GM18519 (cell line): ENCODE results near the gene NCOA3.
A peak's percentile ranks its signal among the peaks of the same experiment; 100 is the strongest.
"Not testable (repeated sequence)": the region's sequence is repeated elsewhere in the genome, so short reads cannot be mapped to it uniquely, and the experiment has no call there.

ENCODE experiments used
- ATAC-seq: cut with Tn5 transposase; IDR thresholded peaks from one replicate; pipeline ENCODE4 v1.9.1; 2021; ENCODE audit warnings: mild to moderate bottlenecking, moderate library complexity; ENCODE audit not compliant: unreplicated experiment, low FRiP score

NCOA3 gene

GRCh38 chr20:47466704-47467459 lies 34.8 kb upstream of the NCOA3 start:
- ATAC-seq, result no peak

GRCh38 chr20:47468290-47469050 lies 33.2 kb upstream of the NCOA3 start:
- no peak for ATAC-seq

GRCh38 chr20:47475419-47476044 lies 26.2 kb upstream of the NCOA3 start:
- no peak for ATAC-seq

- ATAC-seq, result no peak
Observed at GRCh38 chr20:47476452-47476851, 25.2 kb upstream of the NCOA3 start.

- ATAC-seq, result no peak
Observed at GRCh38 chr20:47479093-47479492, 22.6 kb upstream of the NCOA3 start.

GRCh38 chr20:47479506-47479905 lies 22.2 kb upstream of the NCOA3 start:
- ATAC-seq, result no peak

- ATAC-seq, result no peak
Observed at GRCh38 chr20:47480239-47480638, 21.4 kb upstream of the NCOA3 start.

GRCh38 chr20:47480705-47481104 lies 21.0 kb upstream of the NCOA3 start:
- ATAC-seq, result no peak

GRCh38 chr20:47481330-47482216 lies 20.1 kb upstream of the NCOA3 start:
- ATAC-seq, result no peak

GRCh38 chr20:47482705-47483104 lies 19.0 kb upstream of the NCOA3 start:
- no peak for ATAC-seq

GRCh38 chr20:47484303-47484702 lies 17.4 kb upstream of the NCOA3 start:
- ATAC-seq, result no peak

GRCh38 chr20:47487175-47487917 lies 14.3 kb upstream of the NCOA3 start:
- peak; percentile 59 for ATAC-seq

GRCh38 chr20:47489448-47489872 lies 12.2 kb upstream of the NCOA3 start:
- no peak for ATAC-seq

- ATAC-seq, result no peak
Observed at GRCh38 chr20:47490795-47491194, 10.9 kb upstream of the NCOA3 start.

- ATAC-seq, result no peak
Observed at GRCh38 chr20:47492284-47492683, 9.4 kb upstream of the NCOA3 start.

- ATAC-seq, result no peak
Observed at GRCh38 chr20:47493175-47493962, 8.3 kb upstream of the NCOA3 start.

- ATAC-seq, result no peak
Observed at GRCh38 chr20:47493963-47494293, 7.8 kb upstream of the NCOA3 start.

GRCh38 chr20:47494606-47495005 lies 7.1 kb upstream of the NCOA3 start:
- not testable (repeated sequence) for ATAC-seq

GRCh38 chr20:47496118-47496517 lies 5.6 kb upstream of the NCOA3 start:
- no peak for ATAC-seq
